ENCODE measurements around the gene PRKG1. TPM values are rescaled to one million over a fixed set of nuclear protein-coding genes. Genes with fewer than 3 reads are reported as not detected.

Gene PRKG1
- total and polyA plus RNA-seq, 2 donors (not counting 1 experiment from before 2014, with no cell fraction given), result 45.8 to 71.8 TPM

GRCh38 chr10:51547941-51548340 is 473.7 kb downstream of the PRKG1 start:
- no peaks in the 10 kb centered on the region for H3K27me3 ChIP-seq (ENCODE audit: control insufficient read depth, insufficient read depth, low read length)
- TF ChIP-seq EZH2 (IDR thresholded peaks at IDR 0.05; ENCODE audit: low read length, missing control alignments) (no peak), CTCF (conservative IDR thresholded peaks at IDR 0.05 in 1 of 2, IDR thresholded peaks at IDR 0.05 in 1 of 2; ENCODE audit: low read depth in 1 of 2, low read length in 2 of 2) (no peak)
- H3K4me2 ChIP-seq (ENCODE audit: extremely low read depth, insufficient read depth, low read length), result no peak overlapping the region
- no peaks in the 10 kb centered on the region for H4K20me1 ChIP-seq (ENCODE audit: control insufficient read depth, extremely low read depth, insufficient read depth, low read length)
- DNase-seq (ENCODE audit: low read depth in 2 of 2), result no peak
- no peaks in the 10 kb centered on the region for H3K79me2 ChIP-seq (ENCODE audit: control insufficient read depth, insufficient read depth, low read length)
- no peak overlapping the region for H3K9ac ChIP-seq (ENCODE audit: insufficient read depth, low read length)
- no peaks in the 10 kb centered on the region for H3K9me3 ChIP-seq (ENCODE audit: control insufficient read depth, insufficient read depth, low read depth, low read length)
- H3K4me3 ChIP-seq (replicated peaks in 1 of 4; ENCODE audit: control extremely low read depth in 1 of 4, insufficient read depth in 1 of 4, low read depth in 3 of 4, low read length in 4 of 4), result no peak overlapping the region
- no peaks in the 10 kb centered on the region for H3K4me1 ChIP-seq (ENCODE audit: control insufficient read depth, extremely low read depth, insufficient read depth, low read length)
- H3K27ac ChIP-seq (ENCODE audit: insufficient read depth, low read length), result no peak overlapping the region
- H3K36me3 ChIP-seq (ENCODE audit: control insufficient read depth, insufficient read depth, low read length), result no peaks in the 10 kb centered on the region
- no peak overlapping the region for H2AFZ ChIP-seq (ENCODE audit: low read length)

- no peaks in the 10 kb centered on the region for H3K79me2 ChIP-seq (ENCODE audit: control insufficient read depth, insufficient read depth, low read length)
- no peak overlapping the region for H3K9ac ChIP-seq (ENCODE audit: insufficient read depth, low read length)
- H3K4me2 ChIP-seq (ENCODE audit: extremely low read depth, insufficient read depth, low read length), result no peak overlapping the region
- H3K27me3 ChIP-seq (ENCODE audit: control insufficient read depth, insufficient read depth, low read length), result no peaks in the 10 kb centered on the region
- H3K4me3 ChIP-seq (replicated peaks in 1 of 4; ENCODE audit: control extremely low read depth in 1 of 4, insufficient read depth in 1 of 4, low read depth in 3 of 4, low read length in 4 of 4), result no peak overlapping the region
- no peak for TF ChIP-seq CTCF (conservative IDR thresholded peaks at IDR 0.05 in 1 of 2, IDR thresholded peaks at IDR 0.05 in 1 of 2; ENCODE audit: low read depth in 1 of 2, low read length in 2 of 2)
- TF ChIP-seq EZH2 (IDR thresholded peaks at IDR 0.05; ENCODE audit: low read length, missing control alignments), result no peak
- no peaks in the 10 kb centered on the region for H3K36me3 ChIP-seq (ENCODE audit: control insufficient read depth, insufficient read depth, low read length)
- no peak for DNase-seq (ENCODE audit: low read depth in 2 of 2)
- no peaks in the 10 kb centered on the region for H3K4me1 ChIP-seq (ENCODE audit: control insufficient read depth, extremely low read depth, insufficient read depth, low read length)
- H2AFZ ChIP-seq (ENCODE audit: low read length), result no peak overlapping the region
- H3K9me3 ChIP-seq (ENCODE audit: control insufficient read depth, insufficient read depth, low read depth, low read length), result no peaks in the 10 kb centered on the region
- H3K27ac ChIP-seq (ENCODE audit: insufficient read depth, low read length), result no peak overlapping the region
- H4K20me1 ChIP-seq (ENCODE audit: control insufficient read depth, extremely low read depth, insufficient read depth, low read length), result no peaks in the 10 kb centered on the region
These were observed 478.6 kb downstream of the PRKG1 start for GRCh38 chr10:51552879-51553278.

- H3K4me1 ChIP-seq (ENCODE audit: control insufficient read depth, extremely low read depth, insufficient read depth, low read length), result no peaks in the 10 kb centered on the region
- no peaks in the 10 kb centered on the region for H3K36me3 ChIP-seq (ENCODE audit: control insufficient read depth, insufficient read depth, low read length)
- no peak overlapping the region for H2AFZ ChIP-seq (ENCODE audit: low read length)
- no peaks in the 10 kb centered on the region for H3K9me3 ChIP-seq (ENCODE audit: control insufficient read depth, insufficient read depth, low read depth, low read length)
- TF ChIP-seq CTCF (conservative IDR thresholded peaks at IDR 0.05 in 1 of 2, IDR thresholded peaks at IDR 0.05 in 1 of 2; ENCODE audit: low read depth in 1 of 2, low read length in 2 of 2), result no peak
- TF ChIP-seq EZH2 (IDR thresholded peaks at IDR 0.05; ENCODE audit: low read length, missing control alignments), result no peak
- H3K9ac ChIP-seq (ENCODE audit: insufficient read depth, low read length), result no peak overlapping the region
- H3K27ac ChIP-seq (ENCODE audit: insufficient read depth, low read length), result no peak overlapping the region
- no peak for DNase-seq (ENCODE audit: low read depth in 2 of 2)
- no peaks in the 10 kb centered on the region for H3K27me3 ChIP-seq (ENCODE audit: control insufficient read depth, insufficient read depth, low read length)
- H3K4me2 ChIP-seq (ENCODE audit: extremely low read depth, insufficient read depth, low read length), result no peak overlapping the region
- H3K79me2 ChIP-seq (ENCODE audit: control insufficient read depth, insufficient read depth, low read length), result no peaks in the 10 kb centered on the region
- H4K20me1 ChIP-seq (ENCODE audit: control insufficient read depth, extremely low read depth, insufficient read depth, low read length), result no peaks in the 10 kb centered on the region
- no peak overlapping the region for H3K4me3 ChIP-seq (replicated peaks in 1 of 4; ENCODE audit: control extremely low read depth in 1 of 4, insufficient read depth in 1 of 4, low read depth in 3 of 4, low read length in 4 of 4)
These were observed 490.7 kb downstream of the PRKG1 start for GRCh38 chr10:51564896-51565510.
